Hypothalamus (tissue), 51 donors: ENCODE data around the gene PPP1R14C.

ENCODE experiments used
- DNase-seq, 51 donors: peaks; one replicate each; lab custom pipeline; 2025; lab: John Stamatoyannopoulos, UW

The PPP1R14C gene

DNA sequence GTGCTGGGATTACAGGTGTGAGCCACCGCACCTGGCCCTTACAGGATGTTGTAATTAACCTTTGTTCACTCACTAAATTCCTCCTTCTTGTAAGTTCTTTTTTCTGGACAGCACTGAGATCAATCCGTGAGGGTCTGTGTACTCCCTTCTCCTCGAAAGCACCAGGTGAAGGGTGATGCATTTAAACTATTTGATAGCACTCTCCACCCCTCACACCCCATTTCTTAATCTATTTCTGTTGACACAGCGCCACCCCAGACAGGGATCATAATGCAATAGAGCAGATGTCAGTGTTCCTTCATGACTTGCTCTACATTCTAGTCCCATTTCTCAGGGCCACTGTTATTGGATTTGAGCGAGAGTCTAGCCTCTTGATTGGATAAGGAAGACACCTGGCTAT, 46.3 kb downstream of the PPP1R14C start:
- DNase-seq = no peak

DNA sequence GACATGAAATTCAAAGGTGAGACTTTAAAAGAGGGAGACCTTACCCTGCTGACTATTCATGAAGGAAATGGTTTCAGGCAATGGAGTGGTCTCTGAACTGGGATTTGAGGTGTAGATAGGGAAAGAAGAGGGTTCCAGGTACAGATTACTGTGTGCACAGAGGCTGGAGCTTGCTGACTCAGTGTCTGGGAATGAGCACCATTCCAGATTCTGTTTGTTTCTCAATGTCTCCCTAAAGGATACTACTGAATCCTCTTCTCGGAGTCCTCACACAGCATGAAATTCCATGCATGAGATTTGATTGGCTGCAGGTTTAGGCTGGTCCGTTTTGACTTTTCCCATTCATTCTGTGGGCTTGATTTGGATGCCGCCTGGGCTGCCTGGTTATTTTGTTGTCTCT, 49.0 kb downstream of the PPP1R14C start:
- no peak for DNase-seq

DNA sequence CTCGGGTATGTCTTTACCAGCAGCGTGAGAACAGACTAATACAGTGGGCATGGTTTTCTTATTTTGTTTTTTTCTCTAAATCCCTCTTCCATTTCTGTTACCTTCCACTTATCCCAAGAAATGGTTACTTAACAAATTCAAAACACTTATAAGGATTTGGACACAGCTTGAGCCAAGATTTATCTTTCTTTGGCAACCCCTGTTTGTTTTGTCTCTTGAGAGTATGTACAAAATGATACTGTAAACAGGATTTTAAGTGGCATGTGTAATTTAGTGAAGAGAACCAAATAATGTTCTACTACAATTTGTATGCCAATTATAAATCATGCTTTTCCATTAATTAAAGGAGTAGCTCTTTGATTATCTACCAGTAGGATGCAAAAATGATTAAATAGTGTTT, 51.4 kb downstream of the PPP1R14C start:
- no peak for DNase-seq

DNA sequence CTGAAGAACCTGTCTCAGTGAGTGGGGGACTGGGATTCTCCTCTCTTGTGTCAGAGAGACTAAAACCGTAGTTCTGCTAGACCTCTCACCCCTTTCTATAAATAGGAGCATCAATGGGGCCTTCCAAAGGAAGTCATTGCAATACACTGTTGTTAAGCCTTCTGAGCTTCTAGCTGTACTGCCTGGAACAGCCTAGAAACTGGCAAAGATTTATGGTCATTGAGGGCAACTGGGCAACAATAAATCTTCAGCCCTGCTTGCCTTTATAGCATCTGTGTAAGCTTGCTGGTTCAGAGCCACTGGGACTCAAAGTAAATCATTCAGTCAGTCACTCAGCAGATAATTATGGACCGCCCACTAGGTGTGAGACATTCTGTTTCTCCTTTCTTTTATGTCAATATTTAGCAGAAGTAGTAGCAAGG, 53.2 kb downstream of the PPP1R14C start:
- no peak for DNase-seq

DNA sequence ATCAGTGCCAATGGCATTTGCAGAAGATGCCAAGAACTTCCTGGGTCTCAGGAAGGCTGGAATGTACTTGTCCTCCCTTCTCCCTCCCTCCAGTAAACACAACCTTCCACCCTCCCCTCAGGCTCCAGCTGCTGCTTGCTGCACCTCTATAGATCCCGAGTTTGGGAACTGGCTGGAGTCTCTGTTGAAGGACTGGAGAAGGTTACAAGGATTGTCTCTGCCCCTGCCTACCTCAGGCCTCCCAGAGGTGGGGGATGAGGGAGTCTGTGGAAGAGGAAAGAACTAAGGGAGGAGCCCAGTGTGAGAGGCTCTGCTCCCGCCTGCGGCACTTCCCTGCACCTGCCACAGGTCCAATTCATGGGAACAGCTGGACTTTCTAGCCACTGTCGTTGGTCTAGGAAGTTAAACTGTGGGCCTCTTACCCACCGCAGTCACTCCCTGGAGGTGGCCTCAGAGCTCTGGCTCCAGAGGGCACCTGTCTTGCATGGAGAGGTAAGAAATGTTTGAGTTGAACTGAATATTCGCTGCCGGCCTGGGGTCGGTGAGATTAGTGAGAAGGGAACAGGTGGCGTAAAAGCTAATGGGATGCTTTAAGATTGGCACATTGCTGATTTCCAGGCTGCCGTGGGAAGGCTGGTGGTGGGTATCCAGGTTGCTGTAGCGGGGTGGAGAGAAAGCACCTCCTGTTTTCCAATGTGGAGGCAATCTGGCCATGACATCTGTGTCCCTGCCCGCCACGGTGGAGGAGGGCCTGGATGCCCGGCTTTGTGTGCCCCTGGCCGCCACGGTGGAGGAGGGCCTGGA, 54.3 kb downstream of the PPP1R14C start:
- DNase-seq = no peak

DNA sequence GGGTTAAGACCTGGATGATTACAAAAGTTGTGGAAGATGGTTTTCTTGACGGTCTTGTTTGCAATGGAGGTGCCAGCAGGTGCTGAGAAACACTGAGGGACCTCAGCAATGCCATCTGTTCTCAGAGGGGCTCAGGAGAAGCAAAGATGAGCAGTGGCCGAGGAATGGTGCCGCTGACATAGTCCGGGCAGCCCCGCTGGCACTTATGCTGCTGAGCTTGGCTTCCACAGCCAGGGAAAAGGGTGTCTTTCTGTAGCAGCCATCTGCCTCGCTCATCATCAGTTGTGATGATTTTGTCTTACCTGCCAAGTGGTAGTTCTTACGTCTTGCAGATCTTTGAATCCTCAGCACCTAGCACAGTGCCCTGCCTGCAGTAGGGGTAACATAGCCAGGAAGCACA, 55.7 kb downstream of the PPP1R14C start:
- DNase-seq = no peak

DNA sequence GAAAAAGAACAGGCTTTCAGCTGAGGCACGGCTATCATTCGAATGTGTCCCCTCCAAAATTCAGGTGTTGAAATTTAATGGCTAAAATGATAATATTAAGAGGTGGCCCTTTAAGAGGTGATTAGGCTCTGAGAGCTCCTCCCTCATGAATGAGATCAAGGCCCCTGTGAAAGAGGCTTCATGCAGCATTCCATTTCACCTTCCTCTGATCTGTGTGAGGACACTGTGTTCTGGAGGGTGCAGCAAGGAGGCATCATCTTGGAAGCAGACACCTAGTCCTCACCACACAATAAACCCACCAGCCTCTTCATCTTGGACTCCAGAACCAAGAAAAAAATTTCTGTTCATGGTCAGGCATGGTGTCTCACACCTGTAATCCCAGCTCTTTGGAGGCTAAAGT, 56.4 kb downstream of the PPP1R14C start:
- no peak for DNase-seq

DNA sequence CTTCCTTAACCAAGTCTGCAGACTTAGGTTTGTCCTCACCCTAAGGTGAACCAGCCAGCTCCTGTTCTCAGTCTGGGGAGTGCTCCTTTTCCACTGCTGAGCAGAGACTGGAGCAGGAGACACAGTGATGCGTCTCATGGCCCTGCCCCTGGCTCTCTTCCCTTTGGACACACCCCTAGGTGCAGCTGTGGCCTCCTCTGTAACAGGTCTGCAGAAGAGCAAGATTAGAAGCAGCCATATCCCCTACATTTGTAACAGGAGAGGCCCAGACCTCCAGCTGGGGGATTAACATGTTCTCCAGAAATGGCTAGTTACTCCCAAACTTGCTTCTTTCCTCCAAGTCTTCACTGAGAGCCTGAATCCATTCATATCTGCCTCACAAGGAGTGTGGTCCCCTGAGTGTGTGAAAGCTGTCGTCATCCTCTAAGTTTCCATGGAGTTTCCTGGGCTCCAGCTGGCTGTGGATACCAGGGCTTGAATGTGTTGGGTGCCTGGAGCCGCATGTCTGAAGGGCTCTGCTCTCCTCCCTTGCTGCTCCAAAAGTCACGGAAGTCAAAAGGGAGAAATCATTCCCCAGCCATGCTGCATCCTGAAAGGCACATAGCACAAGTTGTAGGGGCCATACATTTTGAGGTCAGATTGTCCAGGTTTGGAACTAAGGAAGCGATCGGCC, 57.7 kb downstream of the PPP1R14C start:
- DNase-seq = peak in 2 of 51 donors; percentile 3 to 11

DNA sequence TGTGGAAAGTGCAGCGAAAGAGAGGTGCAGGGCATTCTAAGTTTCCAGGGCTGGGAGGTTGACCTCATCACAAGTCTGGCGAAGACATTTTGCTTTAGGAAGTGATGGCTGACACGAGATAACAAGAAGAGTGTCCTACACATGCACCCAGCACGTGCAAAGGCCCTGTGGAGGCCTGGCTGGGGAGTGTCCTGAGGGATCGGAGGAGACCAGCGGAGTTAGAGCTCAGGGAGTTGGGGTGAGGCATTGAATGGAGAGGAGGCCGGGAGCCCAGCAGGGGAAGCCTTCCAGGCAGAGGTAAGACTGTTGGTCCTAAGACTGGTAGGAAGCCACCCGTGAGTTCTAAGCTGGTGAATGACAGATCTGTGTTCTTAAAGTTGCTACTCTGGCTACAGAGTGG, 58.4 kb downstream of the PPP1R14C start:
- DNase-seq = no peak

DNA sequence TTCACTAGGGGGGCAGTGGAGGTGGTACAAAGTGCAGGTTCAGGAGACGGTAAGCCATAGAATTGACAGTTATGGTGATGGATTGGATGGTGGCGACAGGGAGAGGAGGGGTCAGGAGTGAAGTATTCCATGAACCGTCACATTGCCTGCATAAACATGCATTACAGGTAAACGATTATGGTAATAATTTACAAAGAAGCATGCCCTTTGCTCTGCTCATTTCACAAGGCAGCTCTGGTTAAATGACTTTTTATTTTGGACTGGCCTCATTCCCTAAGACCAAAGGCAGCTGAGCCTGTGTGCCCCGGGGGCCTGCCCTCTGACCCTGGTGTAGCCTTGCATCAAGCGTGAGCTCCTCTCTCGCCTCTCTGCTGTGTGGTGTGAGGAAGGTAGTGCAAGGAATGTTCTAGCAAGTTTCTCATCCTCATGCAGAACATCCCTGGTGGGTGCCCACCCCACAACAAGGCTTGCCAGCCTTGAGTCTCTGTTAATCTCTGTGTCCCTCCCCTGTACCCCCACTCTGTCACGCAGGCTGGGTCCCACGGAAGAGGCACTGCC, 59.0 kb downstream of the PPP1R14C start:
- DNase-seq = no peak

DNA sequence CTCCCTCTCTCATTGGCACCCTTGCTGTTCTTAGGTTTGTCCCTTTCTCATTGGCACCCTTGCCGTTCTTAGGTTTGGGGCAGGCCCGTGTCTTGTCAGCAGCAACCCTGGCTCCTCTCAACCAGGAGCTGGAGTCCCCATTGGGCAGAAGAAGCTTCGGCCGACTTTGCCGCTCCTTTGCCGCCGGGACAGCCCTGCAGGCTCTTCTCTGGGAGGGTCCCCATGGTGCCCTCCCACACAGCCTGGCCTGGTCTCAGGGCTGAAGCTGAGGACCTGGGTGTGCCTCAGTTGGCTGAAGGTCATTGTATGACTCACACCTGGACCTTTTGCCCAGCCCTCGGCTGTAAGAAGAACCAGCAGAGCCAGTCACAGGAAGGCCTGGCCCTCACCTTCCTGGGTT, 59.6 kb downstream of the PPP1R14C start:
- DNase-seq = no peak

DNA sequence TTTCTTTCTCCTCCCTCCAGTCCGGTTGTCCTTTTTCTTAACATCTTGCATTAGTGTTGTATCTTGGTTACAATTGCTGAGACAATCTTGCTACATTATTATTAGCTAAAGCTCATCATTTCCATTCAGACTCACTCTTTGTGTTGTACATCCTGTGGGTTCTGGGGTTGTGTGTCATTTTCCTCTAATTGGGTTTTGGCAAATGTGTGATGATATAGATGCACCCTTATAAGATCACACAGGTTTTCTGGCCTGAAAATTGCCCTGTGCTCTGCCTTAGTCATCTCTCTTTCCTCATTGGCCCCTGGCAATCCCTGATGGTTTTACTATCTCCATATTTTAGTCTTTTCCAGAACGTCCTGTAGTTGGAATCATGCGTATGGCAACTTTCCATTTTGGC, 60.1 kb downstream of the PPP1R14C start:
- no peak for DNase-seq

DNA sequence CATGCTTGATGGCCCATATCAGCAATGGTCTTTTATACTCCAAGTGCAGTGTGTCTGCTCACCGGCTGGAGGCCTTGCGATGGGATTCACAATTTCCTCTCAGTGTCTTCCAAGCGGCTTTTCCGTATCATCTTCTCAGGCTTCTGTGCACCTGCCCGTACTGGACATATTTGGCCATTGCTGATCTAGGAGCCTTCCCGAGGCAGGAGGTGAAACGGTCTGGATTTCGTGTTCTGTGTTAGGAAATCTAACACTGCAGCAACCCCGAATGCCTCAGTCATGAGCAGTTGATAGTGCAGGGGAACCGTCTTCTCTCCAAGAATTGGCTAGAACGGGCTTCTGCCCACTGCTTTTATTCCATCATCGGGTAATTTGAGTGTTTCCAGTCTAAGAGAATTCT, 60.5 kb downstream of the PPP1R14C start:
- no peak for DNase-seq

DNA sequence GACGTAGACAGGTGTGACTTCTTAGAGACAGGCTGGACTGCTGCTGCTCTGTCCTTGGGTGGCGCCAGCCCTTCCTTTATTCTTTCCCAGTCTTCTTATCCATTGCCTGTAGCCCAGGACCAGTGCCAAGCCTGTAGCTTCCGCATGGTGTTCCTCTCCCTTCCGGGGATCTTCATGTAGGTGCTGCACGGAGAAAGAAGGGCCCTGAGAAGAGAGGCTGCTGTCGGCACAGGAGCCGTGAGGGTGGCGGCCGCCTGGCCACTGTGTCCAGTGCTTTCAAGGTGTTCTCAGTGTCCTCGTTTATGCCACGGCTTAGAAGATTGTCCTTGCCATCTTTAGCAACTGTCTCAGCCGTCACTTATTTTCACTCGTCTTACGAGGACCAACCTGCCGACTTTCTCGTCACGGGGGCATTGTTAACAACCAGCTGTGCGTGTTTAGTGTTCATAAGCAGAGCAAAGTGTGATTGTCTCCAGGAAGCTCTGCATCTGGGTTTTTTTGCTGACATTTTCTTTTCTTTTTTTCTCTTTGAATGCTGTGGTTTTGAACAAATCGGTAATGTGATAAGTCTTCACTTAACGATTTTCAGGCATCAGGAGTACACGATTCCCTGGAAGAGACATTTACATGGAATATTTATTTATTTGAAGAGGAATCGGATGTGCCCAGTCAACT, 61.2 kb downstream of the PPP1R14C start:
- DNase-seq = no peak

DNA sequence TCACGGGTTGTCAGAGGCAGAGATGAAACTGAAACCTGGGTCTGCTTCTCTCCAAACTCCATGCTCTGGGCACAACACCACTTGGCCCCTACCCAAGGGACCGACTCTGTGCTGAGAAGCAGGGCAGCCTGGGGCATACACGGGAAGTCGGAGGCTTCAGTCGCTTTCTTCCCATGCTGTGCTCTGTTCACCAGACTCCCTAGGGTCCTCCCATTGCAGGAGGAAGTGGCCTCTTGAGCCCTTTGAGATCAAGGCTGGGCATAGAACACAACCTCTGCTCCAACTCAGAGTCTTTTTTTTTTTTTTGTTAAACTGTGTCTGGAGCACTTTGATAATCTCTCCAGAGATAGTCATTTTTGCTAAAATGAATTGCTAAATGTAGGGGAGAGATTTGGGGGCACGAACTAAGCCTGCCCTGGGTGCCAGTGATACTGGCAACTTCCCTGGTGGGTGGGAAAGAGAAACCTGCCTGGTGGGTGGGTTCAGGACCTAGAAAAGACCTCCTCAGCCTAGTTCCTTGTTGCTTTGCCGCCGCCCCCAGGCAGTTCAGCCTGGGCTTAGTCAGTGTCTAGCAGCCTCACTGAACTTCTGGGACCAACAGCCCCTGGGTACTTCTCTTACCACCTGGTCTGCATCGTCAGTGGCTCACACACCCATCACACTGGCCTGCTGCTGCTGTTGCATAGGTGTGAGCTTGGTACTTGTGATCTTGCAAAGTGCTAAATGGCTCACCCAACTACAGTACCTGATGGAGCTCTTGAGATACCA, 62.0 kb downstream of the PPP1R14C start:
- DNase-seq = peak in 9 of 51 donors; percentile 4 to 28 (median 7)

DNA sequence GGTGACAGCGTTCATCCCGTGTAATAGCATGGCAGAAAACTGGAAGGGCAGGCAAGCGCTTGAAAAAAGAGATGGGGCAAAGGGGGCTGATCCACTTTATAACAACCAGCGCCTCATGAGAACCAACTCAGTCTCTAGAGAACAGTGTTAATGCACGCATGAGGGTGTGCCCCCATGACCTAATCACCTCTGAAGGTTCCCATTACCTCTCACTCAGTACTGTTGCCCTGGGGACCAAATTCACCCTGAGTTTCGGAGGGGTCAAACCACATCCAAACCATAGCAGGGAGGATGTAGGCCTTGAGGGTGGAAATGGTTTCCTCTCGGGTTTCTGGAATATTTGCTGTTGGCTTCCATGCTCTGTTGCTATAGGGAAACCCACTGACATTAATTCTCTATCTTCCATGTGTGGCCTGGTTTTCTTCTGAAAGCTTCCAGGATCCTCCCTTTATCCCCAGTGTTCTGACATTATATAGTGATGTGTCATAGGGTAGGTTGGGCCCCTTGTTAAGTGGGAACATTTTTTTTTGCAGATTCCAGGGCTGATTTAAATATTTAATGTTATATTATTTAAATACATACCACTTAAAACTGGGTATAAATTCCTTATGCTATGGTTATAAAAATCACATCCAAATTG, 65.2 kb downstream of the PPP1R14C start:
- DNase-seq = no peak

DNA sequence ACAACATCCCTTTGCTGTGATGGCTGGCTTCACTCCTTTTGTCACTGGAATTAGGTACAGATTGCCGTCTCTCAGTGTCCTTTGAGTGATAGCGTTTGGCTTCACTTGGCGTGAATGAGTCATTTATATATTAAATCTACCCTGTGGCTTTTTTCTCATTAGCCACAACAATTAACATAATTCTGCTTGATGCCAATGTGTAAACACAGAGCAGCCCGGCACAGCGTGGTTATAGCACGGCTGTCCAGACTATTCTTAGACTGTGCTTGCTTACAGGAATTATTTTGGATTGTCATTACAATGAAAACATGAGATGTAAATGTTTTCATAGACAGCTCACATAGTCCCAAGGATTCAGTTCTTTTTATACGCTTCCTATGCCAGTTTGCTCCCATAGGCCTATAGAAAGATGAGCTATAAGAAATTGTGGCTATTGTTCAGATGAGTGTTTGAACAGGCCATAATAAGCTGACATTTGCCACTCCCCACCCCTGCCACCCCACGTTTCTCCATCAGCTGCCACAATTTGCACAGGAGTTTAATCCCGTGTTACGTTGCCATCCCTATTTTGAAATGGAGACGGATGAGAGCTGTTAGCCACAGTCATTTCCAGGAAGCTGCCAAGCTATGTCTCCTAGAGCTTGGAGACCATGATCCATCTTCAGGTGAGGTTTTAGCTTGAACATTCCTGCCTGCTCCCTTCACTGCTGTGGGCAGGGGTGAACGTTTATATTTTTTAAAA, 65.9 kb downstream of the PPP1R14C start:
- no peak for DNase-seq

DNA sequence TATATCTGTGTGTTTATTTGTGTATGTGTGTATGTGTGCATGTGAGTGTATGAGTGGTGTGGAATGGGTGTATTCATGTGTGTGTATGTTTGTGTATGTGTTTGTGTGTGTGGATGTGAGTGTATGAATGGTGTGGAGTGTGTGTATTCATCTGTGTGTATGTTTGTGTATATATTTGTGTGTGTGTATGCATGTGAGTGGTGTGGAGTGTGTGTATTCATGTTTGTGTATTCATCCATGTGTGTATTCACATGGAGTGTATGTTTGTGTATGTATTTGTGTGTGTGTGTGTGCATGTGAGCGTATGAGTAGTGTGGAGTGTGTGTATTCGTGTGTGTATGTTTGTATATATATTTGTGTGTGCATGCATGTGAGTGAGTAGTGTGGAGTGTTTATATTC, 66.6 kb downstream of the PPP1R14C start:
- no peak for DNase-seq

DNA sequence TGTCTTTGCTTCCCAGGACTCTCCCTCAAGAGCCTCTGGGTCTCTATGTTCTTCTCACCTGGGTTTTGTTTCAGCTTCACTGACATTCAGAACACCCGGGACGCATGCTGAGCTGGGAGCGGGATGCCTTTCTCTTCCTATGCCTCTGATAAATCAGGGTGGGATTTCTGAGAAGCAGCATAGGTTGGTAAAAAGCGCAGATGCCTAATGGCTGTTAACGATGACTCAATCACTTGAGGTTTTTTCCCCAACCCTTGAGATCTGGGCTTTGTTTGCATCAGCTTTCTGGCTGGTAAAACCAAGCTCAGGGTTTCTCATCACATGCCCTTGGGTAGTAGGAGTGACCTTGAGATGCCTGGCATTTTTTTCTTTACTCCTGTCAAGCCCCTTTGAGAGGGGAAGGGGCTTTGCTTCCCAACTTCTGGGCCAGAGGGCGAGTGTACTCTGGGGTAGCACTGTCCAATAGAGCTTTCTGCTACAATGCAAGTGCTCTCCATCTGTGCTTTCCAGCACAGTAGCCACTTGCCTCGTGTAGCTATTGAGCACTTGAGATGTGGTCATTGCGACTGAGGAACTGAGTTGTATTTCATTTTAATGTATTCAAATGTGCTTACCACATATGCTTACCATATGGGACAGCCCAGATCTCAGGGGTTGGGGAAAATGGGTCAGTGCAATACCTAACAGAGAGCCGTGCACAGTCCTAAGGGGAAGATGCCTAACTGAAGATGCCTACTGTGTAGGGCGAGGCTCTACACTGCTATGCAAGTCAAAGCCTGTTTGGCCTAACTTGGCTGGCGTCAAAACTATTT, 69.1 kb downstream of the PPP1R14C start:
- no peak for DNase-seq
